Skin epidermis (tissue), 12 donors: ENCODE measurements around the gene FKBP2.

Source experiments
- H3K27ac ChIP-seq, 21 experiments: fragments of 200-600 bp; sonication (generic) in 11 of 21; one replicate each; pipeline ENCODE4 v1.5.0; 2020; ENCODE audit warnings: mild to moderate bottlenecking in 3 of 21, inconsistent platforms in 2 of 21, moderate library complexity in 2 of 21
- H3K4me3 ChIP-seq, 7 experiments: fragments of 200-600 bp; sonication (generic) in 2 of 7; one replicate each; pipeline ENCODE4 v1.5.0; 2020; ENCODE audit warnings: inconsistent platforms in 2 of 7, mild to moderate bottlenecking in 2 of 7, moderate library complexity in 1 of 7

FKBP2 gene

GRCh38 chr11:64218628-64219353 is 22.1 kb upstream of the FKBP2 start:
- no peak overlapping the region for H3K27ac ChIP-seq
- H3K4me3 ChIP-seq: no peak overlapping the region

- Histone ChIP-seq H3K4me3 (no peak overlapping the region), H3K27ac (no peak overlapping the region)
These were observed 21.6 kb upstream of the FKBP2 start for GRCh38 chr11:64219354-64219684.

GRCh38 chr11:64219755-64220154 is 21.1 kb upstream of the FKBP2 start:
- H3K4me3 ChIP-seq: no peak overlapping the region
- H3K27ac ChIP-seq: peak overlapping the region in 1 of 21 experiments; percentile 13

- peak overlapping the region in 1 of 21 experiments; percentile 19 for H3K27ac ChIP-seq
- H3K4me3 ChIP-seq: no peak overlapping the region
These were observed 20.6 kb upstream of the FKBP2 start for GRCh38 chr11:64220271-64220670.

GRCh38 chr11:64220798-64221197 is 20.1 kb upstream of the FKBP2 start:
- H3K27ac ChIP-seq: no peak overlapping the region

GRCh38 chr11:64222651-64223000 is 18.3 kb upstream of the FKBP2 start:
- no peak overlapping the region for H3K4me3 ChIP-seq
- H3K27ac ChIP-seq: peak overlapping the region in 1 of 21 experiments; percentile 8

More at GRCh38 chr11:64220798-64221197, 20.1 kb upstream of the FKBP2 start:
- no peak overlapping the region for H3K4me3 ChIP-seq

GRCh38 chr11:64223001-64223651 is 17.8 kb upstream of the FKBP2 start:
- Histone ChIP-seq H3K4me3 (no peak overlapping the region), H3K27ac (peak overlapping the region in 3 of 21 experiments; percentile 7 to 31 (median 22))

GRCh38 chr11:64224151-64224890 is 16.6 kb upstream of the FKBP2 start:
- Histone ChIP-seq H3K27ac (peak overlapping the region in 3 of 21 experiments; percentile 5 to 82 (median 42)), H3K4me3 (no peak overlapping the region)

GRCh38 chr11:64224891-64225607 is 15.8 kb upstream of the FKBP2 start:
- H3K4me3 ChIP-seq: peak overlapping the region; percentile 61 to 87 (median 74)
- H3K27ac ChIP-seq: peak overlapping the region in 19 of 21 experiments; percentile 82 to 99 (median 93)

GRCh38 chr11:64225608-64226506 is 15.0 kb upstream of the FKBP2 start, which contains the start of the genes NUDT22 and TRPT1:
Gene NUDT22 (plus strand): TSS chr11:64226274. CDS start chr11:64226653, 379 bp downstream.
Gene TRPT1 (minus strand): TSS chr11:64226186. CDS start chr11:64225860, 326 bp downstream.
- peak within 1 kb of the TSS; percentile 38 to 99 (median 93) for H3K27ac ChIP-seq

GRCh38 chr11:64226507-64227051 is 14.3 kb upstream of the FKBP2 start:
- Histone ChIP-seq H3K27ac (peak overlapping the region; percentile 38 to 99 (median 93)), H3K4me3 (peak overlapping the region; percentile 61 to 87 (median 74))

More at GRCh38 chr11:64225608-64226506, 15.0 kb upstream of the FKBP2 start, which contains the start of the genes NUDT22 and TRPT1:
- peak within 1 kb of the TSS; percentile 61 to 87 (median 74) for H3K4me3 ChIP-seq

GRCh38 chr11:64227405-64227956 is 13.4 kb upstream of the FKBP2 start:
- Histone ChIP-seq H3K4me3 (peak overlapping the region; percentile 61 to 87 (median 74)), H3K27ac (peak overlapping the region in 20 of 21 experiments; percentile 82 to 99 (median 93))

- H3K4me3 ChIP-seq: no peak overlapping the region
These were observed 11.7 kb upstream of the FKBP2 start for GRCh38 chr11:64229090-64229743.

GRCh38 chr11:64229744-64230170 is 11.1 kb upstream of the FKBP2 start:
- Histone ChIP-seq H3K27ac (peak overlapping the region; percentile 2 to 93 (median 87)), H3K4me3 (peak overlapping the region; percentile 48 to 76 (median 67))

More at GRCh38 chr11:64229090-64229743, 11.7 kb upstream of the FKBP2 start:
- H3K27ac ChIP-seq: peak overlapping the region in 13 of 21 experiments; percentile 77 to 93 (median 87)

GRCh38 chr11:64230171-64230984 is 10.5 kb upstream of the FKBP2 start, which contains the start of gene DNAJC4:
Gene DNAJC4 (plus strand): TSS chr11:64230548. CDS start chr11:64230855, 307 bp downstream.
- peak within 1 kb of the TSS; percentile 48 to 76 (median 67) for H3K4me3 ChIP-seq
- H3K27ac ChIP-seq: peak within 1 kb of the TSS; percentile 76 to 93 (median 87)

- H3K27ac ChIP-seq: peak overlapping the region in 20 of 21 experiments; percentile 77 to 93 (median 87)
- peak overlapping the region; percentile 48 to 76 (median 67) for H3K4me3 ChIP-seq
These were observed 9.9 kb upstream of the FKBP2 start for GRCh38 chr11:64230985-64231365.
